Activated CD8-positive, alpha-beta T cell treated with anti-CD3 and anti-CD28 coated beads for 36 hours (primary cell): ENCODE results near the gene TFCP2L1. TPM values are rescaled to one million over a fixed set of nuclear protein-coding genes. Genes with fewer than 3 reads are reported as not detected.
A peak's percentile ranks its signal among the peaks of the same experiment; 100 is the strongest.
"Not testable (repeated sequence)": the region's sequence is repeated elsewhere in the genome, so short reads cannot be mapped to it uniquely, and the experiment has no call there.

Experiments
- ATAC-seq: fragments of 200-7000 bp; cut with Tn5 transposase; one replicate; pipeline ENCODE4 v1.10.0; 2021; ENCODE audit warnings: mild to moderate bottlenecking, moderate library complexity
- CTCF ChIA-PET: fragments of 350-600 bp; sonication (Branson Sonifier 250); formaldehyde crosslinking; loops from one replicate; lab custom pipeline; 2021; ENCODE audit warnings: antibody characterized with exemption; lab: Charles Lee
- POLR2A ChIA-PET: fragments of 350-600 bp; sonication (Branson Sonifier 250); formaldehyde crosslinking; loops from one replicate; lab custom pipeline; 2021; ENCODE audit warnings: antibody characterized with exemption; lab: Charles Lee
- DNase-seq: peaks from one replicate; pipeline ENCODE4 v3.0.0-alpha.2; 2020
- H3K27ac Mint-ChIP-seq: one replicate; pipeline ENCODE4 v1.8.0; 2021; ENCODE audit warnings: mild to moderate bottlenecking, mixed read lengths
- H3K27me3 Mint-ChIP-seq: one replicate; pipeline ENCODE4 v1.8.0; 2021; ENCODE audit warnings: mixed read lengths
- H3K36me3 Mint-ChIP-seq: one replicate; pipeline ENCODE4 v1.8.0; 2021; ENCODE audit warnings: low read depth, mixed read lengths
- H3K4me1 Mint-ChIP-seq: one replicate; pipeline ENCODE4 v1.8.0; 2021; ENCODE audit warnings: low read depth, mixed read lengths
- H3K4me3 Mint-ChIP-seq: one replicate; pipeline ENCODE4 v1.8.0; 2021; ENCODE audit warnings: mild to moderate bottlenecking, moderate library complexity, mixed read lengths
- H3K9me3 Mint-ChIP-seq: one replicate; pipeline ENCODE4 v1.8.0; 2021; ENCODE audit warnings: mixed read lengths
- intact Hi-C: fragments of 100-400 bp; cut with micrococcal nuclease; formaldehyde crosslinking; loops from one replicate; pipeline ENCODE4 v1.10.0; 2022
- total RNA-seq, 2 experiments: library from RNA; stranded (reverse); gene quantifications; one replicate each; pipeline ENCODE4 v1.2.3, GENCODE V29; 2021
- TF ChIP-seq, protein P1 (sequence below): fragments of 200-600 bp; IDR thresholded peaks from one replicate; pipeline ENCODE4 v1.8.0; 2022; ENCODE audit warnings: antibody characterized with exemption, mild to moderate bottlenecking

TFCP2L1 gene
- total RNA-seq, result under 1 TPM in 1 of 2 experiments, not detected in 1; 0.04 TPM

GRCh38 chr2:121284463-121285449 is at the start of gene TFCP2L1:
Gene TFCP2L1 (minus strand): TSS chr2:121285202. CDS start chr2:121285109, 93 bp downstream.
- Mint-ChIP-seq H3K9me3 (no peaks in the 10 kb centered on the region), H3K4me1 (peaks cover 3% of the 10 kb centered on the region), H3K4me3 (peak within 1 kb of the TSS; percentile 54), H3K27ac (no peak within 1 kb of the TSS), H3K27me3 (peaks cover 37% of the 10 kb centered on the region), H3K36me3 (no peaks in the 10 kb centered on the region)
- intact Hi-C loops, result no loop called here
- CTCF ChIA-PET, result no interaction called here
- POLR2A ChIA-PET, result no interaction called here
- TF ChIP-seq, protein P1, sequence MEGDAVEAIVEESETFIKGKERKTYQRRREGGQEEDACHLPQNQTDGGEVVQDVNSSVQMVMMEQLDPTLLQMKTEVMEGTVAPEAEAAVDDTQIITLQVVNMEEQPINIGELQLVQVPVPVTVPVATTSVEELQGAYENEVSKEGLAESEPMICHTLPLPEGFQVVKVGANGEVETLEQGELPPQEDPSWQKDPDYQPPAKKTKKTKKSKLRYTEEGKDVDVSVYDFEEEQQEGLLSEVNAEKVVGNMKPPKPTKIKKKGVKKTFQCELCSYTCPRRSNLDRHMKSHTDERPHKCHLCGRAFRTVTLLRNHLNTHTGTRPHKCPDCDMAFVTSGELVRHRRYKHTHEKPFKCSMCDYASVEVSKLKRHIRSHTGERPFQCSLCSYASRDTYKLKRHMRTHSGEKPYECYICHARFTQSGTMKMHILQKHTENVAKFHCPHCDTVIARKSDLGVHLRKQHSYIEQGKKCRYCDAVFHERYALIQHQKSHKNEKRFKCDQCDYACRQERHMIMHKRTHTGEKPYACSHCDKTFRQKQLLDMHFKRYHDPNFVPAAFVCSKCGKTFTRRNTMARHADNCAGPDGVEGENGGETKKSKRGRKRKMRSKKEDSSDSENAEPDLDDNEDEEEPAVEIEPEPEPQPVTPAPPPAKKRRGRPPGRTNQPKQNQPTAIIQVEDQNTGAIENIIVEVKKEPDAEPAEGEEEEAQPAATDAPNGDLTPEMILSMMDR, result no peak
- peak; percentile 80 for ATAC-seq
- DNase-seq, result peak; percentile 38

DNA sequence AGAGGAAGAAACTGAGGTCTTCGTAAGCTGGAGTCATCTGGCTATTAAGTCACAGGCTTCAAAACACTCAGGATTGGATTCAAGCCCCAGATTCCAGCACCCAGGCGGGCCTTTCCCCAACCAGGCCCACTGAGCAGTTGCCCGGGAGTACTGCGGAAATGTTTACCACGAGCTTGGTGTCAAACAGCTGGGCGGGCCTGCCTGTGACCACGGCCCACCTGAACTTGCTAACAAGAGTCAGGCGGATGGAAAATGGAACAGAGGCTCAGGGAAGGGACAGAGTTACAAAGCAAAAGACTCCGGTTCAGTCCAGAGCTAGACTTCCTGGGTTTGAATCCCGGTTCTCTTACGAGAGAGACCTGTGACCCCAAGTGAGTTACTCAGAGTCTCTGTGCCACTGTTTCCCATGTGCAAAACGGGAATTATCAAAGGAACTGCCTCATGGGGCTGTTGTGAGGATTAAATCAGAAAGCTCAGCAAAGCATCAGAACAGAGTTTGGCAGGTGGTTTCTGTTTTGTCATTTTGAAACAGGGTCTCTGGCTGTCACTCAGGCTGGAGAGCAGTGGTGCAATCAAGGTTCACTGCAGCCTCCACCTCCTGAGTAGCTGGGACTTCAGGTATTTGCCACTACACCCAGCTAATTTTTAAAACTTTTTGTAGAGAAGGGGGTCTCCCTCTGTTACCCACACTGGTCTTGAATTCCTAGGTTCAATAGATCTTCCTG is 49.0 kb upstream of the TFCP2L1 start:
- Mint-ChIP-seq H3K4me3 (no peak overlapping the region), H3K36me3 (peaks cover 4% of the 10 kb centered on the region), H3K9me3 (no peaks in the 10 kb centered on the region), H3K27me3 (no peaks in the 10 kb centered on the region), H3K4me1 (no peaks in the 10 kb centered on the region), H3K27ac (no peak overlapping the region)
- no peak for DNase-seq
- ATAC-seq, result no peak
- intact Hi-C loops, result no loop called here
- POLR2A ChIA-PET, result no interaction called here
- TF ChIP-seq, protein P1, result no peak
- CTCF ChIA-PET, result interaction anchor here (1.2 kb wide), 1 partner anchor 36 kb away, joined by 3 read pairs; no protein-coding TSS in a partner anchor

GRCh38 chr2:121333231-121333630 is 48.2 kb upstream of the TFCP2L1 start:
- Mint-ChIP-seq H3K36me3 (no peaks in the 10 kb centered on the region), H3K27ac (no peak overlapping the region), H3K4me1 (no peaks in the 10 kb centered on the region), H3K4me3 (no peak overlapping the region), H3K27me3 (no peaks in the 10 kb centered on the region), H3K9me3 (no peaks in the 10 kb centered on the region)
- no peak for DNase-seq
- intact Hi-C loops, result no loop called here
- ChIA-PET CTCF (no interaction called here), POLR2A (no interaction called here)
- TF ChIP-seq, protein P1, result no peak
- ATAC-seq, result no peak

- H3K27me3 Mint-ChIP-seq, result not testable (repeated sequence)
Measured at GRCh38 chr2:121331324-121331723, 46.3 kb upstream of the TFCP2L1 start.

DNA sequence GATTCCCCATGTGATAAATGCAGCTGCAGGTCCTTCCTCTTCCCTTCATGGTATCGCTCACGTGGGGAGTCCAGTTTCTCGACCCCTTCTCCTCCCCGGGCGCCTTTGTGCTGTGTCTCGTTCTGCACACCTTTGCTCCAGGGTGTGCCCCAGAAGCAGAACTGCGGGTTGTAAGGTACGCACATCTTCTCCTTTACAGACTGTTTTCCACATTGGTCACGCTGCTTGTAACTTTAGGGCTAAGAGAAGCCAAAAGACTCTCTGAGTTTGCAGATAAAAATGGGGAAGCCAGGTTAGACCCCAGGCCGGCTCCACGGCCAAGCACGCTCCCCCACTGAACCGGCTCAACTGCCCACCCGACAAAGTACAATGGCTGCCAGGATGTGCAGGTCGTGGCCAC is 45.9 kb upstream of the TFCP2L1 start:
- CTCF ChIA-PET, result no interaction called here
- POLR2A ChIA-PET, result no interaction called here
- H3K36me3 Mint-ChIP-seq, result no peaks in the 10 kb centered on the region
- intact Hi-C loops, result no loop called here
- TF ChIP-seq, protein P1, result no peak
- H3K4me3 Mint-ChIP-seq, result no peak overlapping the region
- no peaks in the 10 kb centered on the region for H3K4me1 Mint-ChIP-seq
- H3K27ac Mint-ChIP-seq, result no peak overlapping the region
- no peak for DNase-seq
- ATAC-seq, result no peak
- no peaks in the 10 kb centered on the region for H3K27me3 Mint-ChIP-seq
- no peaks in the 10 kb centered on the region for H3K9me3 Mint-ChIP-seq

More at GRCh38 chr2:121331324-121331723, 46.3 kb upstream of the TFCP2L1 start:
- intact Hi-C loops, H3K4me3 Mint-ChIP-seq, H3K27ac Mint-ChIP-seq, POLR2A ChIA-PET, H3K4me1 Mint-ChIP-seq, H3K9me3 Mint-ChIP-seq, ATAC-seq, CTCF ChIA-PET, H3K36me3 Mint-ChIP-seq, DNase-seq: not testable (repeated sequence)
